Endothelial cell of umbilical vein (primary cell): ENCODE measurements around the gene TPCN1.

Source experiments
- EZH2 ChIP-seq: IDR thresholded peaks from 2 replicates; pipeline ENCODE4 v1.6.1; 2012; ENCODE audit warnings: borderline replicate concordance, low read depth, mild to moderate bottlenecking, moderate library complexity, low read length, inconsistent platforms; ENCODE audit not compliant: severe bottlenecking
- GATA2 ChIP-seq: IDR thresholded peaks from 2 replicates; pipeline ENCODE4 v1.7.0; 2011; ENCODE audit warnings: low read depth, mild to moderate bottlenecking, moderate library complexity, mixed read lengths, low read length; ENCODE audit not compliant: insufficient read length, insufficient read depth
- JUN ChIP-seq: IDR thresholded peaks from 2 replicates; pipeline ENCODE4 v1.6.1; 2011; ENCODE audit warnings: borderline replicate concordance, low read depth; ENCODE audit not compliant: insufficient read length, insufficient read depth
- POLR2A ChIP-seq: IDR thresholded peaks from 2 replicates; pipeline ENCODE4 v1.6.1; 2012; ENCODE audit warnings: low read depth, mild to moderate bottlenecking, control low read depth, low read length
- POLR2AphosphoS5 ChIP-seq: IDR thresholded peaks from 2 replicates; pipeline ENCODE4 v1.6.1; 2012; ENCODE audit warnings: low read depth, mild to moderate bottlenecking, control low read depth, low read length, moderate library complexity; ENCODE audit not compliant: insufficient read depth
- TF ChIP-seq, protein P1 (sequence below), 2 donors: IDR thresholded peaks; 1 replicate in 1 of 2; 2 replicates in 1 of 2; pipeline ENCODE4 v1.5.1; 2011; ENCODE audit warnings: low read length in 2 of 2, mild to moderate bottlenecking in 2 of 2, moderate library complexity in 2 of 2, control low read depth in 1 of 2, inconsistent platforms in 1 of 2, low read depth in 1 of 2; ENCODE audit not compliant: insufficient read depth in 1 of 2; ENCODE audit errors: extremely low read depth in 1 of 2
- TF ChIP-seq, protein P2 (sequence below): IDR thresholded peaks from 2 replicates; pipeline ENCODE4 v1.6.1; 2011; ENCODE audit not compliant: insufficient read depth, insufficient read length

DNA sequence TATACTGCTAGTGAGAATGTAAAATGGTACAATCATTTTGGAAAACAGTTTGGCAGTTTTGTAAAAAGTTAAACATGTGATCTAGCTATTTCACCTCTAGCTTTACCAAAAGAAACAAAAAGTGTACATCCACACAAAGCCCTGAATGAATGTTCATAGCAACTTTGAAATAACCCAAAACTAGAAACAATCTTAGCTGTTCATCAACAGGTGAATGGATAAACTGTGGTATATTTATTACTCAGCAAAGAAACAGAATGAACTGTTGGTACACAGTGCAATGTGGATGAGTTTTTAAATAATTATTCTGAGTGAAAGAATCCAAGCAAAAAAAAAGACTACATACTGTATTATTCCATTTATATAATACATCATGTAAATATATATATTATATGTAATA lies 36.3 kb downstream of the TPCN1 start:
- no peak for TF ChIP-seq POLR2AphosphoS5
- TF ChIP-seq, protein P1, sequence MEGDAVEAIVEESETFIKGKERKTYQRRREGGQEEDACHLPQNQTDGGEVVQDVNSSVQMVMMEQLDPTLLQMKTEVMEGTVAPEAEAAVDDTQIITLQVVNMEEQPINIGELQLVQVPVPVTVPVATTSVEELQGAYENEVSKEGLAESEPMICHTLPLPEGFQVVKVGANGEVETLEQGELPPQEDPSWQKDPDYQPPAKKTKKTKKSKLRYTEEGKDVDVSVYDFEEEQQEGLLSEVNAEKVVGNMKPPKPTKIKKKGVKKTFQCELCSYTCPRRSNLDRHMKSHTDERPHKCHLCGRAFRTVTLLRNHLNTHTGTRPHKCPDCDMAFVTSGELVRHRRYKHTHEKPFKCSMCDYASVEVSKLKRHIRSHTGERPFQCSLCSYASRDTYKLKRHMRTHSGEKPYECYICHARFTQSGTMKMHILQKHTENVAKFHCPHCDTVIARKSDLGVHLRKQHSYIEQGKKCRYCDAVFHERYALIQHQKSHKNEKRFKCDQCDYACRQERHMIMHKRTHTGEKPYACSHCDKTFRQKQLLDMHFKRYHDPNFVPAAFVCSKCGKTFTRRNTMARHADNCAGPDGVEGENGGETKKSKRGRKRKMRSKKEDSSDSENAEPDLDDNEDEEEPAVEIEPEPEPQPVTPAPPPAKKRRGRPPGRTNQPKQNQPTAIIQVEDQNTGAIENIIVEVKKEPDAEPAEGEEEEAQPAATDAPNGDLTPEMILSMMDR (IDR thresholded peaks at IDR 0.05; ENCODE audit: extremely low read depth in 1 of 2, insufficient read depth in 1 of 2, low read depth in 1 of 2, low read length in 2 of 2), result no peak
- no peak for TF ChIP-seq EZH2
- no peak for TF ChIP-seq POLR2A
- TF ChIP-seq, protein P2, sequence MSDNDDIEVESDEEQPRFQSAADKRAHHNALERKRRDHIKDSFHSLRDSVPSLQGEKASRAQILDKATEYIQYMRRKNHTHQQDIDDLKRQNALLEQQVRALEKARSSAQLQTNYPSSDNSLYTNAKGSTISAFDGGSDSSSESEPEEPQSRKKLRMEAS, result no peak
- TF ChIP-seq JUN, result no peak
- no peak for TF ChIP-seq GATA2
